Activated effector memory CD4-positive, alpha-beta T cell treated with Interleukin-2 at 50 U/mL for 16 hours (primary cell): Measurements from ENCODE around the gene HOXC4.

Experiments used
- DNase-seq: peaks from one replicate; pipeline ENCODE4 v3.0.0-alpha.2; 2020

The HOXC4 gene

DNA sequence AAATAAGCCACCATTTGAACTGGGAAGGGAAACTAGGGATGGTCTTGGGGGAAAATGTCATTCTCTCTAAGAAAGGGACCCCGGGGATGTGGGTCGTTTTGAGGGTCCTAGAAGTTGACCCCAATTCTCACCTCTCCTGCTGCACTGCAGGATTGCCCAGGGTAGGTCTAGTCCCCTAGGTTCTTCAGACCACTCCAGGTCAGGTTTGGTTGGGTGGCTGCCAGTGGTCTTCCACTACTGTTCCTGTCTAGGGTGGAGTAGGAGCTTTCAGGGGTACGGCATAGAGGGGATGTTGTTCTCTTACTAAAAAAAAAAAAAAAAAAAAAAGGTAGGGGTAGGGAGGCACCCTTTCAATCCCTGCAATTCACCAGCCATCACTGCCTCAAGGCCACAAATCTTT lies 37.6 kb upstream of the HOXC4 start:
- DNase-seq: no peak

- DNase-seq: no peak
Measured at GRCh38 chr12:54016478-54016964, 37.1 kb upstream of the HOXC4 start.

GRCh38 chr12:54017027-54017788 lies 36.4 kb upstream of the HOXC4 start:
- no peak for DNase-seq

GRCh38 chr12:54017878-54018467 lies 35.7 kb upstream of the HOXC4 start:
- DNase-seq: peak; percentile 51

DNA sequence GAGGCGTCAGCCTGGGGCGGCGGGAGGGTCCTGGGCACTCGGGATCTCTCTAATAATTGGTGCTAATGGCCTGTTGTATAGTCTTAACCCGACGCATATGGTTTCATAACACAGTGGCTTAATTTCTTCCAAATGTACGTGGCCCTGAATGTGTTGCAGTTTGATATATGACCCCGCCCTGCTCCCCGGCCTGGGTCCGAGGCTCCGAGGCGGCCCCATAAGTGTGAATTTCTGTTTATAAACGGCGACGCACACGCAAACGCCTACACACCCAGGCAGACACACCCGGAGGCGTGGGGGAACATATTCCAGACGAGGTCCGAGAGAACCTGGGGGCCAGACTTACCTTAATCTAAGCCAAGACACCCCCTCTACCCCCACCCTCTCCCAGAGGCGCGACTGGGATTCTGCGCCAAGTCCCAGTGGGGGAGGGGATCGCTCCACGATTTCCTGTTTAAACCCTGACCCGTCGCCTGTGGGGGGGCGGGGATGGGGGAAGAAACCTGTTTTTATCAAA lies 35.1 kb upstream of the HOXC4 start:
- DNase-seq: no peak

GRCh38 chr12:54019091-54019811 lies 34.4 kb upstream of the HOXC4 start:
- no peak for DNase-seq

GRCh38 chr12:54019924-54020590 lies 33.6 kb upstream of the HOXC4 start:
- DNase-seq: no peak

GRCh38 chr12:54020591-54021405 lies 32.8 kb upstream of the HOXC4 start:
- no peak for DNase-seq

- no peak for DNase-seq
Measured at GRCh38 chr12:54021432-54022013, 32.1 kb upstream of the HOXC4 start.

- DNase-seq: no peak
Measured at GRCh38 chr12:54022960-54023884, 30.4 kb upstream of the HOXC4 start.

GRCh38 chr12:54024127-54024526 lies 29.5 kb upstream of the HOXC4 start:
- DNase-seq: no peak

GRCh38 chr12:54024581-54025305 lies 28.9 kb upstream of the HOXC4 start:
- DNase-seq: no peak

DNA sequence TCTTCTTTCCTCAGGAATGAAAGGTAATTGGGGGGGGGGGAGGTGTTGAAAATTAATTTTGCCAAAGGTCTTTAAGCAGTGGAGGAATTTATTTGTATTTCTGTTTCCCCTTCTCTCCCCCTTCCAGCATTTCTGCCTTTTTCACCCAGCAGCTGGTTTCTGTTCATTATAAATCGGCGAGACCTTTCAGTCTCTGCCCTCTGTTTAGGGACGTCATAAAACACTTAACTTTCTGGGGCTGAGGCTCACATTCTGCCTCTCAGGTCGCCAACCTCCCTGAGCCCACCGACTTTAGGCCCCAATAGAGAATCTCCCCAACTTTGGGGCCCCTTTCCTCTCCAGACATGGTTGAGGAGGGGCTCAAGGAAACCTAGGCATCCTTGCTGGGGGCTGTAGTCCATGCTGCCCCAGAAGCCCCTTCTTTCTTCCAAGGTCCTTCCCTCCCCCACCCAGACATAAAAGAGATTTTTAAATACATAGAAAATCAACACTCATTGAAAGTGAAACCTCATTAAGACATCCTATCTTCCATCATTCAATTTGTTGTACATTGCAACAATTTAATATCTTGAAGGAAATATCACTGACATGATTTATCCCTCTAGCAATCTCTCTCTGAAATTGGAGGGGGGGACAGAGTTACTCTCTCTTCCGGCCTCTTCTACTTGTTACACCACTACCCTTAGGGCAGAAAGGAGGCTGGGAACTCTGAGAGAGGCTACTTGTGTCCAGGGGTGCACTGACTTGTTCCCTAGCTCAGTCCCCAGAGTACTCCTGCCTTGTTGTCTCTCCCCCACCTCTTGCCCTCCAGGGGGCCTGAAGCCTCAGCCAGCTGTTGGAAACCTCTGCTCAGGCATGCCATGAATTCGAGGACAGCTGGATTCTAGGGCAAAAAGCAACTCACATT lies 27.9 kb upstream of the HOXC4 start:
- DNase-seq: no peak

GRCh38 chr12:54026640-54027441 lies 26.8 kb upstream of the HOXC4 start:
- no peak for DNase-seq

DNA sequence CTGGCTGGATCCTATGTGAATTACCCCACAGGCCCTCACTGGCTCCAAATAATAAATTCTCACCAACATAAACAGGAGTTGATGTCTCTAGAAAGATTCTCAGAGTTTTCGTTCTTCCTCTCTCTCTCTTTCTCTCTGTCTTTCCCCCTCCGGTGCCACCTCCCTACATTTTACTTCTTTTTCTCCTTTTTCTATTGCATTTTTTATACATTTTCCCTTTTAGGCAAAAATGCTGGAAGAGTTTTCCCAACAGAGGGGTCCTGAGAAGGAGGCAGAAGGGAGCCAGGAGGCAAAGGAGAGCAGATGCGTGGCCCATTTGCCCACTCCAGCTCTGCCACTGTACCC lies 26.2 kb upstream of the HOXC4 start:
- DNase-seq: no peak

- DNase-seq: no peak
Measured at GRCh38 chr12:54028314-54029201, 25.1 kb upstream of the HOXC4 start, which contains the start of gene HOXC6. HOXC6 (plus strand) TSS chr12:54028440; CDS start chr12:54028522, 82 bp downstream.
